Erythroblast (primary cell): Measurements from ENCODE around the gene ADARB1.
"Not testable (repeated sequence)": the region's sequence is repeated elsewhere in the genome, so short reads cannot be mapped to it uniquely, and the experiment has no call there.

Experiments
- GATA1 ChIP-seq: IDR thresholded peaks from 2 replicates; pipeline ENCODE4 v1.6.1; 2011; ENCODE audit warnings: low read depth, mild to moderate bottlenecking, control low read depth, low read length, moderate library complexity
- POLR2A ChIP-seq: IDR thresholded peaks from 2 replicates; pipeline ENCODE4 v1.6.1; 2011; ENCODE audit warnings: mild to moderate bottlenecking, low read length

- not testable (repeated sequence) for TF ChIP-seq POLR2A, GATA1
These were observed 45.7 kb upstream of the ADARB1 start for GRCh38 chr21:45028645-45029044.
